ENCODE measurements around the gene ORAI1. TPM values are rescaled to one million over a fixed set of nuclear protein-coding genes. Genes with fewer than 3 reads are reported as not detected.
"Not testable (repeated sequence)": the region's sequence is repeated elsewhere in the genome, so short reads cannot be mapped to it uniquely, and the experiment has no call there.

ORAI1 gene
- total RNA-seq, 1 experiment from 2014 or later, result 31.8 TPM

GRCh38 chr12:121641343-121641630, 15.0 kb downstream of the ORAI1 start:
- DNase-seq (ENCODE audit: low read depth), result no peak

DNA sequence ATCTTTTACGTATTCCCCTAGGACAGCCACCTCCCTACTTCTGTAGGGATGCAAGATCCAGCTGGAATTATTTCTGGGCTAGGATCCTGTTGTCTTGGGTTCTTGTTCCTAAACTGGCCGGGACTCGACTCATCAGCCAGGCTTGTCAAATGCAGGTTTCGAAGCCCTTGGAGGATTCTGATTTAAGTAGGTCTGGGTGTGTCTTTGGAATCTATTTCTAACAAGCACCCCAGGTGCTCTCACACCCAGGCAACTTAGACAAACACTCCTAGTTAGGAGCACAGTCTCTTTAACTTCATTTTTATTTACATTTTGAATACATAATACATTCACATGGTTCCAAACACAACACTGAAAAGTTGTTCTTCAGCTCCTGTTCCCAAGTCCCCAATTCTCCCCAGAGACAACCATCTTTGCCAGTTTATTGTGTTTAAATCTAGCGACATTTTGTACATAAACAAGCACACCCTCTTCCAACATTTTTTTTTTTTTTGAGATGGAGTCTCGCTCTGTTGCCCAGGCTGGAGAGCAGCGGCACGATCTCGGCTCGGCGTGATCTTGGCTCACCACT, 22.2 kb downstream of the ORAI1 start:
- no peak for DNase-seq (ENCODE audit: low read depth)

DNA sequence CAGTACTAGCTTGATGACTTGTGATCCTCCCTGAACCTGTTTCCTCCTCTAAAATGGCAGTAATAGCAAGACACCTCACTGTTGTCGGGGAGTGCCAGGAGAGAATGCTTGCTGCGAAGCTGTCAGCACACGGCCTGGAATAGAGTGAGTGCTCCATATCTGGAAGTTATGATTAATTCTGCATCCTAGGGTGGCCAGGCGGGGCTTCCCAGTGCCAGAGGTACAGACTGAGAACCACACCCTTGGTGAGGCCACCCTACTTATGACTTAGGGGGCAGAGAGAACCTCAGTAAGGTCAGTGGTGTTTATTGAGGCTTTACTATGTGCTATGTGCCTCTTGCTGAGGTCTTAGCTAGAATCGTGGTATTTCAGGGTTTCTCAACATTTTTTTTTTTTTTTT, 23.0 kb downstream of the ORAI1 start:
- no peak for DNase-seq (ENCODE audit: low read depth)

GRCh38 chr12:121649819-121650353, 23.6 kb downstream of the ORAI1 start:
- no peak for DNase-seq (ENCODE audit: low read depth)

DNA sequence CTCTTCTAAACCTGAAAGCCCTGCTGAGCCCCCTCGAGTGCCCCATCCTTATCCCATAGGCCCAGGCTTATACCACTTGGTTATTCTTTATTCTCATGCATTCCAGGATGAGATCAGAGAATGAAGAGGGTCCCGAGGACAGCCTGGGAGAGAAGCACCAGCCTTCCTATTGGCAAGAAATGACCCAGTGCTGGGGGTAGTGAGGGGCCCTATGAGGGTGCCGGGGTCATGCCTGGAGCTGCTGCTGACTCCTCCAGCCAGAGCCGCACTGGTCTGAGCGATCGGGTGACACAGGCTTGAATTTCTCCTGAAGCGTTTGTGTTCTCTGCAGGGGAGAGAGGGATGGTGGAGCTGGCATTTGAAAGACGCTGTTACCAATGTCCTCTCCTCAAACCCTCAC, 25.0 kb downstream of the ORAI1 start:
- DNase-seq (ENCODE audit: low read depth), result no peak

- DNase-seq (ENCODE audit: low read depth), result no peak
Observed at GRCh38 chr12:121652767-121653497, 26.6 kb downstream of the ORAI1 start.

DNA sequence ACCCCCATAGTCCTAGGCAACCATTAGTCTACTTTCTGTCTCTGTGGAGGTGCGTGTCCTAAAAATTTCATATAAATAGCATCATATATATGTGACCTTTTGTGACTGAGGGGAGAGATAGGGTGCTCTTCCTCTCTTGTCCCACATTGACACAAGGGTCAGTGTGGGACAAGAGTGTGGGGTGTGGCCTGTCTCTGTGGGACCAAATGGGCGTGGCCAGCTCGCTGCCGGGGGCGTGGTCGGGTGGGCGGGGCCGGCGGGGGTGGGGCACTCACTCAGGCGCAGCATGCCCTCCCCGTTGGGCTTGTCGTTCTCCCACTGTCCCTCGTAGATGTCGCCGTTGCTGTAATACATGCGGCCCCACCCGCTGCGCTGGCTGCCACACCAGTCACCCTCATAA, 27.7 kb downstream of the ORAI1 start:
- DNase-seq (ENCODE audit: low read depth), result no peak

GRCh38 chr12:121656122-121656521, 29.8 kb downstream of the ORAI1 start:
- DNase-seq (ENCODE audit: low read depth), result no peak

- no peak for DNase-seq (ENCODE audit: low read depth)
Observed at GRCh38 chr12:121657305-121658008, 31.1 kb downstream of the ORAI1 start.

DNA sequence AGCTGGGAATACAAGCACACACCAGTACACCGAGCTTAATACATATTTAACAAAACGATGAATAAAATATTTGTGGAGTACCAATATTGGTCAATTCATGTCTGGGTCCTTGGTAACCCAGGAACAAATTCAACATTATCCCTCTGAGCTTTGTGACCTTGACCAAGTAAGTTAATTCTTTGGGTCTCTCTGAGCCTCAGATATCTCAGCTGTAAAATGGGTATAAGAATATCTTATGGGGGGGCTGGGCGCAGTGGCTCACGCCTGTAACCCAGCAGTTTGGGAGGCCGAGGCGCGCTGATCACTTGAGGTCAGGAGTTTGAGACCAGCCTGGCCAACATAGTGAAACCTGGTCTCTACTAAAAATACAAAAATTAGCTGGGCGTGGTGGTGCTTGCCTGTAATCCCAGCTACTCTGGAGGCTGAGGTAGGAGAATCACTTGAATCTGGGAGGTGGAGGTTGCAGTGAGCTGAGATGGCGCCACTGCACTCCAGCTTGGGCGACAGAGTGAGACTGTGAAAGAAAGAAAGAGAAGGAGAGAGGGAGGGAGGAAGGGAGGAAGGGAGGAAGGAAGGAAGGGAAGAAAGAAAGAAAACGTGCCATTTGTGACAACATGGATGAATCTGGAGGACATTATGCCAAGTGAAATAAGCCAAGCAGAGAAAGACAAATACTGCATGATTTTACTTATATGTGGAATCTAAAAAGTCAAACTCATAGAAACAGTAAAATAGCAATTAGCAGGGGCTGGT, 35.2 kb downstream of the ORAI1 start:
- not testable (repeated sequence) for DNase-seq (ENCODE audit: low read depth)

DNA sequence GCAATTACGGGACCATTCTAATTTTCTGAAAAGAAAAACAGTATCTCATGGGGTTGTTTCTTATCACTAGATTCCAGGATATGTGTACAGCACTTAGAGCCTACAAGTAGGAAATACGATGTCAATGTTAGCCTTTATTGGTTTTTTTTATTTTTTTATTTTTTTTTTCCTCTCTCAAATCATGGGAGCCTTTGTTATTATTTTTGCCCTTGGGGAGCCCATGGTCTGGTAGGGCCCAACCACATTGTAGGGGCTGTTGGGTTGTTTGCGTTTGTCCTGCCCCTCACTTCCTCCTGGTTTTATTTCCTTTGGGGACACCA, 37.2 kb downstream of the ORAI1 start:
- no peak for DNase-seq (ENCODE audit: low read depth)

GRCh38 chr12:121666829-121667228, 40.5 kb downstream of the ORAI1 start:
- not testable (repeated sequence) for DNase-seq (ENCODE audit: low read depth)

DNA sequence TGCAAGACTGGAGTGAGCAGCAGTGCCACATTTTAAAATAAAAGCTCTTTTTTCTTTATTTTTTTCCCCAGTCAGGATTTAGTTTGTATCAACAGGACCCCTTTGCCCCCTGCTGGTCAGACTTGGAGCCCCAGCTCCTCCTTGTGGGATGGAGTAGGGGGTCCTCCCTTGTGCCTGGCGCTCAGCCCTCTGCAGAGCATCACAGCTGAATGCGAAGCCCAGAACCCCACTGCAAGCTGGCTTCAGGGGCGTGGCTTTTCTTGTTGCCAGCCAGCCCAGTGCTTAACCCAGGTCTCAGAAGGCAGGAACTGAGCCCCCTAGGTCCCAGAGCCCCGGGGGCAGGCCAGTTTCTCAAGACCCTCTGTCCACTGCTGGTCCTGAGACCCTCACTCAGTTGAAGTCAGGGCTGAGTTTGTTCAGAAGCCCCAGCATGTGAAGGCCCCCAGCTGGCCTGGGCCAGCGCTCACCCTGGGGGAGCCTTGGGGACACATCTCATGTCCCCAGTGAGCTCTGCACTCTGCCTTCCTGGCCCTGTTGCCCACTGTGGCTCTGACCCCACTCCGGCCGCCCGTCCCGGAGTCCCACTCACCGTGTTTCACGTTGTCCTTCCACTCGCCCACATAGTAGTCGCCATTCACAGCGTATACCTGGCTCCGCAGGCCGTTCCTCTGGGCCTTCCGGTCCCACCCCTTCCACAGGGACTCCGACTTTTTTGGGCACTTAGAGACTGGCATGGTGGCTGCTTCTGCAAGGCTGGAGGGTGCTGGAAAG, 42.6 kb downstream of the ORAI1 start:
- DNase-seq (ENCODE audit: low read depth), result no peak

DNA sequence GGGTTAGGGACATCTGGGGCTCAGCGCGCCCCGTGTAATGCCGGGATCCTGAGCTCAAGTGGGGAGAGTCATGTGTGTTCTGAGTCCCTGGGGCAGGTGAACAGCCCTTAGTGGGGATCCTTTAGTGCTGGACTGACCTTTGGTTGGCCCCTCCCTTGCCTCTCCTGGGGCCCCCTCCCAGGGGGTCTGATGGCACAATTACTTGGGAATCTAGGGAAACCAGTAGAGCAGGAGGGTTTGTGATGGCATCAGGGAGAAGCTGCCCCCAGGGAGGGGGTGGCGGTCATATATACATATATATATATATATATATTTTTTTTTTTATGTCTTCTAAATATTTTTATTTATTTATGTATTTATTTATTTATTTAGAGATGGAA, 43.2 kb downstream of the ORAI1 start, which contains the start of gene MORN3:
Gene MORN3 (minus strand): TSS at position 134 of the 380 bp plus-strand sequence. CDS start 171 bp downstream, outside the sequence.
- no peak for DNase-seq (ENCODE audit: low read depth)

DNA sequence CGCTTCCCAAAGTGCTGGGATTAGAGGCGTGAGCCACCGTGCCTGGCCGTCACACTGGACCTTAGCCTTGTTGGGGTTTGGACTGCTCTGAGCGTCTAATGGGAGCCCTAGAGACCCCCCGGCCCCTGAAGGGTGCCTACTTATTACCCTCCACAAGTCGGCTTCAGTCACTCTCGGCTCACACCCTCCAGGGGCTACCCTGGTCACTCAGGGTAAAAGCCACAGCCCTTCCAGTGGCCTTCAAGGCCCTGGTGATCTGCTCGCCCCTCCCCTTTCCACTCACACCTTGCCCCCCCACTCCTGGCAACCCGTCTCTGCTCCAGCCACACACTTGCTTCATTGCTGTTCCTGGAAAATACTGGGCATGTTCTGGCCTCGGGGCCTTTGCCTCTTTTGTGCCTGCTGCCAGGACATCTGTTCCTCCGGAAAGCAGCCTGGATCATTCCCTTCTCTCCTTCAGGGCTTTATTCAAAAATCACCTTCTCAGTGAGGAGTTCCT, 46.7 kb downstream of the ORAI1 start:
- DNase-seq (ENCODE audit: low read depth), result no peak

DNA sequence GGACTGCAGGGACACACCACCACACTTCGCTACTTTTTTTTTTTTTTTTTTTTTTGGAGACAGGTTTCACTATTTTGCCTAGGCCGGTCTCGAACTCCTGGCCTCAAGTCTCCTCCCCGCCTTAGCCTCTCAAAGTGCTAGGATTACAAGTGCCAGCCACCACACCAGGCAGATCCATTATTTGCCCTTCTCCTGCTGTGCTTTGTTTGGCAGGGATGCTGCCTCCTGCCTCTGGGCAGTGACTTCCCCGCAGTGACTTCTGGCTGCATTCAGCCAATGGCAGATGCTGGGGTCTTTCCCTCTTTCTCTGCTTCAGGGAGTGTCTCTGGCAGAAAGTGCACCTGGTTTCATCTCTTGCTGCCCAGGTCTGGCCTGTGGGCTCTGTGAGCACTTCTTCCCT, 49.9 kb downstream of the ORAI1 start:
- no peak for DNase-seq (ENCODE audit: low read depth)

DNA sequence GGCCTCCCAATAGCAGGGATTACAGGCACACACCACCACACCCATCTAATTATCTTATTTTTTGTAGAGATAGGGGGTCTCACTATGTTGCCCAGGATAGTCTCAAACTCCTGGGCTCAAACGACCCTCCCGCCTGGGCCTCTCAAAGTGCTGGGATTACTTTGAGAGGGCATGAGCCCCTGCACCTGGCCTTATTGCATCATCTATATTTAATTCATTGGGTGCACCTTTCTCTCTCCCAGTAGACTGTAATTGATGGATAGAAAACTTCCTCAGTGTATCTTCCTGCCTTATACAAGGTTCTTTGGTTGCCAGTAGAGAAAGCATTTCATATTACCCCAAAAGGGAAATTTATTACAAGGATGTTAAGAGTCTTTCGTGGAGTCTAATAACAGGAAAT, 52.0 kb downstream of the ORAI1 start:
- no peak for DNase-seq (ENCODE audit: low read depth)

DNA sequence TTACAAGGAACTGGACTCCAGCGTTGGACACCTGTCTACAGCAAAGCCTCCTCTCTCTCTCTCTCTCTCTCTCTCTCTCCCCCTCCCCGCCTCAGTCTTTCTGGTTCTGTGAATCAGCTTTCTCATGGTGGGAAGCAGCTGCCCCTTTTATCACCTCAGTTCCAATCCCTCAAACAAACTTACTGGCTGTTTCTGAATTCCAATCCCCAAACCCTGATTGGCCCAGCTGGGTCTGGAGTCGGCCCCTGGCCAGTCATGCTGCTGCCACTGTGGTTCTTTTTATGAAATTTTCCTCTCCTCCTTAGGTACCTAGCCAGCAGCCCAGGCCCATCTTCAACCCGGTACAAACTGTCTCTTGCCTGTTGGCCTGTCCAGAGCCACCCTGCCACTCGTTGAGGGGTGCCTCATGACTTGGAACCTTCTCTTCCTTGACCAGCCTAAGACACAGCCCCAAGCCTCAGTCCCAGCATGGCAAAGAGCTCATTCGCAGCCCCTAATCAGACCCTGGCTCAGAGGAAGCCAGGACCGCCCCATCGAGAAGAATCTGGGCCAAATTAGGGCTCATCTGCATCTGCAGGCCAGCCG, 52.5 kb downstream of the ORAI1 start:
- no peak for DNase-seq (ENCODE audit: low read depth)

DNA sequence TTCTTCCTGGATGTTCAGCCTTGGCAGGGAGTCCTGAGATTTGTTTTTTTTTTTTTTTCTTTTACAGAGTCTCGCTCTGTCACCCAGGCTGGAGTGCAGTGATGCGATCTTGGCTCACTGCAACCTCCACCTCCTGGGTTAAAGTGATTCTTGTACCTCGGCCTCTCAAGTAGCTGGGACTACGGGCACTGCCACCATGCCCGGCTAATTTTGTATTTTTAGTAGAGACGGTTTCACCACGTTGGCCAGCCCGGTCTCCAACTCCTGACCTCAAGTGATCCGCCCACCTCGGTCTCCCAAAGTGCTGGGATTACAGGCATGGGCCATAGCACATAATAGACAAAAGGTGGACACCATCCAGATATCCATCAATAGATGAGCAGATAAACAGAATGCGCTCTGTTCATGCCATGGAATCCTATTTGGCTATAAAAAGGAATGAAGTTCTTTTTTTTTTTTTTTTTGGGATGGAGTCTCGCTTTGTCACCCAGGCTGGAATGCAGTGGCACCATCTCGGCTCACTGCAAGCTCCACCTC, 53.4 kb downstream of the ORAI1 start:
- DNase-seq (ENCODE audit: low read depth), result not testable (repeated sequence)

- no peak for DNase-seq (ENCODE audit: low read depth)
Observed at GRCh38 chr12:121688966-121689365, 62.6 kb downstream of the ORAI1 start.

Measured in HT1080 (cell line).